GM21390 (cell line): ENCODE data around the gene CD99L2.

Source experiments
- ATAC-seq: cut with Tn5 transposase; IDR thresholded peaks from one replicate; pipeline ENCODE4 v1.9.1; 2021; ENCODE audit not compliant: unreplicated experiment

The CD99L2 gene

GRCh38 chrX:150898343-150899190, at the start of gene CD99L2:
CD99L2 (minus strand) TSS chrX:150898668; CDS start chrX:150898588, 80 bp downstream.
- peak; percentile 84 for ATAC-seq

GRCh38 chrX:150944233-150944632, 45.8 kb upstream of the CD99L2 start:
- no peak for ATAC-seq

GRCh38 chrX:150942942-150943594, 44.6 kb upstream of the CD99L2 start:
- no peak for ATAC-seq

- ATAC-seq: no peak
Observed at GRCh38 chrX:150941580-150941979, 43.1 kb upstream of the CD99L2 start.

GRCh38 chrX:150940844-150941495, 42.5 kb upstream of the CD99L2 start:
- ATAC-seq: no peak

GRCh38 chrX:150936556-150936955, 38.1 kb upstream of the CD99L2 start:
- no peak for ATAC-seq

GRCh38 chrX:150935467-150935866, 37.0 kb upstream of the CD99L2 start:
- no peak for ATAC-seq

- no peak for ATAC-seq
Observed at GRCh38 chrX:150934453-150934852, 36.0 kb upstream of the CD99L2 start.

- no peak for ATAC-seq
Observed at GRCh38 chrX:150933945-150934350, 35.5 kb upstream of the CD99L2 start.

GRCh38 chrX:150929058-150929457, 30.6 kb upstream of the CD99L2 start:
- ATAC-seq: no peak

- no peak for ATAC-seq
Observed at GRCh38 chrX:150926791-150927190, 28.3 kb upstream of the CD99L2 start.

- no peak for ATAC-seq
Observed at GRCh38 chrX:150926304-150926703, 27.8 kb upstream of the CD99L2 start.

GRCh38 chrX:150919401-150919800, 20.9 kb upstream of the CD99L2 start:
- ATAC-seq: no peak

- no peak for ATAC-seq
Observed at GRCh38 chrX:150913511-150913910, 15.0 kb upstream of the CD99L2 start.

- ATAC-seq: no peak
Observed at GRCh38 chrX:150907474-150907873, 9.0 kb upstream of the CD99L2 start.

- ATAC-seq: no peak
Observed at GRCh38 chrX:150906694-150907093, 8.2 kb upstream of the CD99L2 start.

GRCh38 chrX:150905293-150905692, 6.8 kb upstream of the CD99L2 start:
- no peak for ATAC-seq

GRCh38 chrX:150903110-150903508, 4.6 kb upstream of the CD99L2 start:
- ATAC-seq: no peak

- no peak for ATAC-seq
Observed at GRCh38 chrX:150902434-150903109, 4.1 kb upstream of the CD99L2 start.

GRCh38 chrX:150899191-150899757, 806 bp upstream of the CD99L2 start:
- peak; percentile 55 for ATAC-seq
